ENCODE measurements around the gene R3HCC1L.
"Not testable (repeated sequence)": the region's sequence is repeated elsewhere in the genome, so short reads cannot be mapped to it uniquely, and the experiment has no call there.

Gene R3HCC1L

GRCh38 chr10:98150544-98150943 is 16.1 kb downstream of the R3HCC1L start:
- Histone ChIP-seq H3K36me3 (replicated peaks; ENCODE audit: insufficient read depth, low read length) (no peaks in the 10 kb centered on the region), H3K9me3 (replicated peaks; ENCODE audit: insufficient read depth, low read length) (no peaks in the 10 kb centered on the region), H3K27ac (ENCODE audit: low read length) (no peak overlapping the region), H3K4me3 (ENCODE audit: low read length) (no peak overlapping the region), H3K9ac (ENCODE audit: low read length) (no peak overlapping the region), H3K4me2 (ENCODE audit: low read depth, low read length) (no peak overlapping the region), H3F3A (ENCODE audit: insufficient read depth, low read length) (no peaks in the 10 kb centered on the region), H3K79me2 (ENCODE audit: low read length) (peaks cover 75% of the 10 kb centered on the region), H2AFZ (ENCODE audit: low read length) (no peak overlapping the region), H3K27me3 (replicated peaks; ENCODE audit: insufficient read depth, low read length) (no peaks in the 10 kb centered on the region), H3K4me1 (ENCODE audit: low read length) (no peaks in the 10 kb centered on the region), H4K20me1 (ENCODE audit: insufficient read depth, low read length) (peaks cover 24% of the 10 kb centered on the region; the same call in 1 of the 2 replicates), H3K9me2 (replicated peaks; ENCODE audit: insufficient read depth, low read length) (no peaks in the 10 kb centered on the region)
- no peak for DNase-seq
- TF ChIP-seq, protein P1, sequence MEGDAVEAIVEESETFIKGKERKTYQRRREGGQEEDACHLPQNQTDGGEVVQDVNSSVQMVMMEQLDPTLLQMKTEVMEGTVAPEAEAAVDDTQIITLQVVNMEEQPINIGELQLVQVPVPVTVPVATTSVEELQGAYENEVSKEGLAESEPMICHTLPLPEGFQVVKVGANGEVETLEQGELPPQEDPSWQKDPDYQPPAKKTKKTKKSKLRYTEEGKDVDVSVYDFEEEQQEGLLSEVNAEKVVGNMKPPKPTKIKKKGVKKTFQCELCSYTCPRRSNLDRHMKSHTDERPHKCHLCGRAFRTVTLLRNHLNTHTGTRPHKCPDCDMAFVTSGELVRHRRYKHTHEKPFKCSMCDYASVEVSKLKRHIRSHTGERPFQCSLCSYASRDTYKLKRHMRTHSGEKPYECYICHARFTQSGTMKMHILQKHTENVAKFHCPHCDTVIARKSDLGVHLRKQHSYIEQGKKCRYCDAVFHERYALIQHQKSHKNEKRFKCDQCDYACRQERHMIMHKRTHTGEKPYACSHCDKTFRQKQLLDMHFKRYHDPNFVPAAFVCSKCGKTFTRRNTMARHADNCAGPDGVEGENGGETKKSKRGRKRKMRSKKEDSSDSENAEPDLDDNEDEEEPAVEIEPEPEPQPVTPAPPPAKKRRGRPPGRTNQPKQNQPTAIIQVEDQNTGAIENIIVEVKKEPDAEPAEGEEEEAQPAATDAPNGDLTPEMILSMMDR (IDR thresholded peaks at IDR 0.05; ENCODE audit: low read length): no peak
- TF ChIP-seq EZH2phosphoT487 (IDR thresholded peaks at IDR 0.05; ENCODE audit: low read length) (no peak), EZH2 (optimal IDR thresholded peaks at IDR 0.05; ENCODE audit: low read depth, low read length) (no peak)

GRCh38 chr10:98152778-98153177 is 18.3 kb downstream of the R3HCC1L start:
- not testable (repeated sequence) for H3K27me3 ChIP-seq (replicated peaks; ENCODE audit: insufficient read depth, low read length); H3K9ac ChIP-seq (ENCODE audit: low read length); H3K4me2 ChIP-seq (ENCODE audit: low read depth, low read length); H3K4me3 ChIP-seq (ENCODE audit: low read length); H3K9me2 ChIP-seq (replicated peaks; ENCODE audit: insufficient read depth, low read length); H3K36me3 ChIP-seq (replicated peaks; ENCODE audit: insufficient read depth, low read length); DNase-seq; H3K4me1 ChIP-seq (ENCODE audit: low read length); H3F3A ChIP-seq (ENCODE audit: insufficient read depth, low read length); H2AFZ ChIP-seq (ENCODE audit: low read length); H3K27ac ChIP-seq (ENCODE audit: low read length); H3K9me3 ChIP-seq (replicated peaks; ENCODE audit: insufficient read depth, low read length)
- H3K79me2 ChIP-seq (ENCODE audit: low read length): peaks cover 58% of the 10 kb centered on the region
- peaks cover 20% of the 10 kb centered on the region; the same call in 1 of the 2 replicates for H4K20me1 ChIP-seq (ENCODE audit: insufficient read depth, low read length)

DNA sequence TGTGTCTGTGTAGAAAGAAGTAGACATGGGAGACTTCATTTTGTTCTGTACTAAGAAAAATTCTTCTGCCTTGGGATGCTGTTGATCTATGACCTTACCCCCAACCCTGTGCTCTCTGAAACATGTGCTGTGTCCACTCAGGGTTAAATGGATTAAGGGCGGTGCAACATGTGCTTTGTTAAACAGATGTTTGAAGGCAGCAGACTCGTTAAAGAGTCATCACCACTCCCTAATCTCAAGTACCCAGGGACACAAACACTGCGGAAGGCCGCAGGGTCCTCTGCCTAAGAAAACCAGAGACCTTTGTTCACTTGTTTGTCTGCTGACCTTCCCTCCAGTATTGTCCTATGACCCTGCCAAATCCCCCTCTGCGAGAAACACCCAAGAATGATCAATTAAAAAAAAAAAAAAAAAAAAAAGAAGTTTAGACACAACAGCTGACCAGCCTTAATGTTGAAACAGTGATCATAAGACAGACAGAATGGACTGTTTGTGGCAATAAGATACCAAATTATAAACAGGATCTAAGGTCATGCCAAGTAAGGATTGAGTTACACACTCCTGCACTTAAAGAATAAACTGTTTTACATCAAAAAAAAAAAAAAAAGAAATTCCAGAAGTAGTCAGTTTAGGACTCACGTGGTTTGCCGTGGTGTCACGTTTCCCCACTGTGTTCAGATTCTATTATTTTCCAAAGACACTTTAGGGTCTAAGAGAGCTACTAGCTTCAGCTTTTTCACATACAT is 18.9 kb downstream of the R3HCC1L start:
- H3K4me2 ChIP-seq (ENCODE audit: low read depth, low read length); H3K27ac ChIP-seq (ENCODE audit: low read length); H2AFZ ChIP-seq (ENCODE audit: low read length); H3K4me3 ChIP-seq (ENCODE audit: low read length); H3K9me3 ChIP-seq (replicated peaks; ENCODE audit: insufficient read depth, low read length); H3K27me3 ChIP-seq (replicated peaks; ENCODE audit: insufficient read depth, low read length); H3F3A ChIP-seq (ENCODE audit: insufficient read depth, low read length); H3K36me3 ChIP-seq (replicated peaks; ENCODE audit: insufficient read depth, low read length); DNase-seq; H3K4me1 ChIP-seq (ENCODE audit: low read length); H3K9me2 ChIP-seq (replicated peaks; ENCODE audit: insufficient read depth, low read length); H3K9ac ChIP-seq (ENCODE audit: low read length): not testable (repeated sequence)
- Histone ChIP-seq H3K79me2 (ENCODE audit: low read length) (peaks cover 52% of the 10 kb centered on the region), H4K20me1 (ENCODE audit: insufficient read depth, low read length) (peaks cover 19% of the 10 kb centered on the region; the same call in 1 of the 2 replicates)

DNA sequence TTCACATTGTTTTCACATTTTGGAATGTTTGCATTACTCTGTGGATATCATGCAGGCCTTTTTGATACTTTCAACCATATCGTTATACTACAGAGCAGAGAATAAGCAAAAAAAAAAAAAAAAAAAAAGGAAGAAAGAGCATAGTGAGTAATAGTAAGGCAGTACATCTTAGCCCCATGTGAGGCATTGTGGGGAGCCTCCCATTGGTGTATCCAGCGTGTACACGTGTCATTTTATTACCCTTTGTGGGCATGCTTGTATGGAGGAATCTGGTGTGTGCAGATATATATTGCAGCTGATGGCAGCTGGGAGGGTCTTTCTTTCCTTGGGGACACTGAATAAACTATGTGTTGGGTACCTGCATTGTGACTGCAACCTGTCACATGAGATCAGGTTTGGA is 19.6 kb downstream of the R3HCC1L start:
- no peak overlapping the region for H3K9ac ChIP-seq (ENCODE audit: low read length)
- no peaks in the 10 kb centered on the region for H3K9me3 ChIP-seq (replicated peaks; ENCODE audit: insufficient read depth, low read length)
- peaks cover 45% of the 10 kb centered on the region for H3K79me2 ChIP-seq (ENCODE audit: low read length)
- no peak for DNase-seq
- no peak overlapping the region for H3K4me2 ChIP-seq (ENCODE audit: low read depth, low read length)
- H3F3A ChIP-seq (ENCODE audit: insufficient read depth, low read length): no peaks in the 10 kb centered on the region
- no peaks in the 10 kb centered on the region for H3K4me1 ChIP-seq (ENCODE audit: low read length)
- TF ChIP-seq, protein P1 (IDR thresholded peaks at IDR 0.05; ENCODE audit: low read length): no peak
- TF ChIP-seq EZH2phosphoT487 (IDR thresholded peaks at IDR 0.05; ENCODE audit: low read length): no peak
- no peak for TF ChIP-seq EZH2 (optimal IDR thresholded peaks at IDR 0.05; ENCODE audit: low read depth, low read length)
- H2AFZ ChIP-seq (ENCODE audit: low read length): no peak overlapping the region
- H3K9me2 ChIP-seq (replicated peaks; ENCODE audit: insufficient read depth, low read length): no peaks in the 10 kb centered on the region
- no peak overlapping the region for H3K4me3 ChIP-seq (ENCODE audit: low read length)
- no peaks in the 10 kb centered on the region for H3K36me3 ChIP-seq (replicated peaks; ENCODE audit: insufficient read depth, low read length)
- H3K27me3 ChIP-seq (replicated peaks; ENCODE audit: insufficient read depth, low read length): no peaks in the 10 kb centered on the region
- no peak overlapping the region for H3K27ac ChIP-seq (ENCODE audit: low read length)
- 0 out of 2 replicates have a peak, but pooled peaks cover 16% of the 10 kb centered on the region for H4K20me1 ChIP-seq (ENCODE audit: insufficient read depth, low read length)
